ENCODE results near the gene VPS13D. TPM values are rescaled to one million over a fixed set of nuclear protein-coding genes. Genes with fewer than 3 reads are reported as not detected.

The VPS13D gene
- total RNA-seq, 1 donor from 2014 or later: 81.7 TPM

- no peaks in the 10 kb centered on the region for H3K27me3 ChIP-seq (ENCODE audit: low read depth)
- intact Hi-C loops (cut with DNase I): no loop called here
- peaks cover 14% of the 10 kb centered on the region for H3K4me1 ChIP-seq
- no peaks in the 10 kb centered on the region for H3K9me3 ChIP-seq
- TF ChIP-seq CTCF (IDR thresholded peaks at IDR 0.05): no peak
- H3K4me3 ChIP-seq: no peak overlapping the region
- no peak for ATAC-seq
- peaks cover 48% of the 10 kb centered on the region for H3K36me3 ChIP-seq
- no peak for DNase-seq
- no peak overlapping the region for H3K27ac ChIP-seq
These were observed 190.3 kb downstream of the VPS13D start for GRCh38 chr1:12420171-12420570.

- TF ChIP-seq CTCF (IDR thresholded peaks at IDR 0.05): no peak
- ATAC-seq (no peak), DNase-seq (no peak)
- Histone ChIP-seq H3K4me3 (no peak overlapping the region), H3K9me3 (no peaks in the 10 kb centered on the region), H3K27ac (no peak overlapping the region), H3K27me3 (ENCODE audit: low read depth) (no peaks in the 10 kb centered on the region), H3K4me1 (peaks cover 10% of the 10 kb centered on the region), H3K36me3 (peaks cover 36% of the 10 kb centered on the region)
- intact Hi-C loops (cut with DNase I): no loop called here
These were observed 192.7 kb downstream of the VPS13D start for GRCh38 chr1:12422488-12422887.

GRCh38 chr1:12424087-12424529 lies 194.3 kb downstream of the VPS13D start:
- Histone ChIP-seq H3K4me1 (peaks cover 10% of the 10 kb centered on the region), H3K27ac (no peak overlapping the region), H3K9me3 (no peaks in the 10 kb centered on the region), H3K4me3 (no peak overlapping the region), H3K27me3 (ENCODE audit: low read depth) (no peaks in the 10 kb centered on the region), H3K36me3 (peaks cover 19% of the 10 kb centered on the region)
- intact Hi-C loops (cut with DNase I): no loop called here
- ATAC-seq: no peak
- no peak for TF ChIP-seq CTCF (IDR thresholded peaks at IDR 0.05)
- DNase-seq: no peak

- H3K27ac ChIP-seq: no peak overlapping the region
- ATAC-seq: no peak
These were observed 195.0 kb downstream of the VPS13D start for GRCh38 chr1:12424793-12425192.

GRCh38 chr1:12426030-12426429 lies 196.2 kb downstream of the VPS13D start:
- no peak for ATAC-seq
- intact Hi-C loops (cut with DNase I): no loop called here
- Histone ChIP-seq H3K36me3 (peaks cover 11% of the 10 kb centered on the region), H3K27me3 (ENCODE audit: low read depth) (no peaks in the 10 kb centered on the region), H3K4me1 (peaks cover 10% of the 10 kb centered on the region), H3K9me3 (no peaks in the 10 kb centered on the region), H3K4me3 (no peak overlapping the region), H3K27ac (no peak overlapping the region)
- no peak for TF ChIP-seq CTCF (IDR thresholded peaks at IDR 0.05)
- no peak for DNase-seq

More at GRCh38 chr1:12424793-12425192, 195.0 kb downstream of the VPS13D start:
- Histone ChIP-seq H3K36me3 (peaks cover 14% of the 10 kb centered on the region), H3K4me3 (no peak overlapping the region), H3K27me3 (ENCODE audit: low read depth) (no peaks in the 10 kb centered on the region), H3K9me3 (no peaks in the 10 kb centered on the region), H3K4me1 (peaks cover 10% of the 10 kb centered on the region)
- intact Hi-C loops (cut with DNase I): no loop called here
- no peak for TF ChIP-seq CTCF (IDR thresholded peaks at IDR 0.05)
- no peak for DNase-seq

- ATAC-seq (no peak), DNase-seq (no peak)
- intact Hi-C loops (cut with DNase I): no loop called here
- Histone ChIP-seq H3K27me3 (ENCODE audit: low read depth) (no peaks in the 10 kb centered on the region), H3K9me3 (no peaks in the 10 kb centered on the region), H3K4me3 (no peak overlapping the region), H3K4me1 (peaks cover 13% of the 10 kb centered on the region), H3K36me3 (peaks cover 10% of the 10 kb centered on the region), H3K27ac (no peak overlapping the region)
- no peak for TF ChIP-seq CTCF (IDR thresholded peaks at IDR 0.05)
These were observed 198.5 kb downstream of the VPS13D start for GRCh38 chr1:12428334-12428733.

Data from lower lobe of right lung (tissue), 2 donors.